ENCODE data around the gene STARD7. TPM values are rescaled to one million over a fixed set of nuclear protein-coding genes. Genes with fewer than 3 reads are reported as not detected.

The STARD7 gene
- total and polyA plus RNA-seq, 9 of the 15 experiments (the other 6 are each of a cell fraction or from before 2014, with no cell fraction given): 90.9 to 196 (median 145) TPM

DNA sequence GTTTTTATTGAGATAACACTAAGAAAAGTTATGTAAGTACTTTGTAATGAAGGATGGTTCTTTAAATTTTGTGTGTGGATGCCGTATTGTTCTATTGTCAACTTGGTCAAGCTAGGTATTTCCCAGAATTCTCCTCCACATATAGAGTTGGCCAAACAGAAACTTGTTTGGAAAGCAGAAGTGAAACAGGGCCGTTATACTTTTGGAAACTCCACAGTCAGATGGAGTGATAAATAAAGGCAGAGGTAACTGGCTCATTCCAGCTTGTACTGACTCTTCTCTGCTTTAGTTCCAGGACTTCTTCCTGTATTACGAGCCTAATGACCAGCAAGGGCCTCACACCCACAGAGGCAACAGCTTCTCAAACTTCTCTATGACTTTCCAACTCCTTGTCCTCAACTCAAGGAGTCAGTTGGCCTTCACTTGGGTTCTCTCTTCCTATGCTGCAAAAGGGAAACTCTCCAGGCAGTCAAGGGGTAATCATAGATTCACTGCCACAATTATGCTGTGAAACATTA, 16.4 kb upstream of the STARD7 start (continued):
- TF ChIP-seq HSF4 (CRISPR knock-in tag; IDR thresholded peaks at IDR 0.05; ENCODE audit: borderline replicate concordance) (no peak), HDAC1 (IDR thresholded peaks at IDR 0.05) (no peak), ZNF668 (CRISPR knock-in tag; IDR thresholded peaks at IDR 0.05) (no peak), CHCHD3 (CRISPR knock-in tag; IDR thresholded peaks at IDR 0.05) (no peak), ATF1 (CRISPR knock-in tag; IDR thresholded peaks at IDR 0.05) (no peak), ATF1 (tag; IDR thresholded peaks at IDR 0.05) (0 out of 2 replicates have a peak, but pooled peaks have one; percentile 22), SIRT6 (IDR thresholded peaks at IDR 0.05; ENCODE audit: low read depth, low read length) (no peak), MXI1 (IDR thresholded peaks at IDR 0.05; ENCODE audit: low read depth, low read length) (no peak), SNRNP70 (optimal IDR thresholded peaks at IDR 0.05; ENCODE audit: low read depth, low read length) (no peak), ESRRB (CRISPR knock-in tag; IDR thresholded peaks at IDR 0.05; ENCODE audit: borderline replicate concordance) (no peak), ZNF217 (CRISPR knock-in tag; IDR thresholded peaks at IDR 0.05) (no peak), SRSF7 (optimal IDR thresholded peaks at IDR 0.05; ENCODE audit: low read depth, low read length) (no peak), HDAC6 (IDR thresholded peaks at IDR 0.05; ENCODE audit: low read depth, low read length) (no peak), E2F3 (CRISPR knock-in tag; IDR thresholded peaks at IDR 0.05) (no peak), ZC3H4 (CRISPR knock-in tag; IDR thresholded peaks at IDR 0.05; ENCODE audit: borderline replicate concordance) (no peak), CBX2 (IDR thresholded peaks at IDR 0.05; ENCODE audit: insufficient read depth, low read length, poor library complexity, severe bottlenecking) (no peak)
- TF ChIP-seq, protein P1, sequence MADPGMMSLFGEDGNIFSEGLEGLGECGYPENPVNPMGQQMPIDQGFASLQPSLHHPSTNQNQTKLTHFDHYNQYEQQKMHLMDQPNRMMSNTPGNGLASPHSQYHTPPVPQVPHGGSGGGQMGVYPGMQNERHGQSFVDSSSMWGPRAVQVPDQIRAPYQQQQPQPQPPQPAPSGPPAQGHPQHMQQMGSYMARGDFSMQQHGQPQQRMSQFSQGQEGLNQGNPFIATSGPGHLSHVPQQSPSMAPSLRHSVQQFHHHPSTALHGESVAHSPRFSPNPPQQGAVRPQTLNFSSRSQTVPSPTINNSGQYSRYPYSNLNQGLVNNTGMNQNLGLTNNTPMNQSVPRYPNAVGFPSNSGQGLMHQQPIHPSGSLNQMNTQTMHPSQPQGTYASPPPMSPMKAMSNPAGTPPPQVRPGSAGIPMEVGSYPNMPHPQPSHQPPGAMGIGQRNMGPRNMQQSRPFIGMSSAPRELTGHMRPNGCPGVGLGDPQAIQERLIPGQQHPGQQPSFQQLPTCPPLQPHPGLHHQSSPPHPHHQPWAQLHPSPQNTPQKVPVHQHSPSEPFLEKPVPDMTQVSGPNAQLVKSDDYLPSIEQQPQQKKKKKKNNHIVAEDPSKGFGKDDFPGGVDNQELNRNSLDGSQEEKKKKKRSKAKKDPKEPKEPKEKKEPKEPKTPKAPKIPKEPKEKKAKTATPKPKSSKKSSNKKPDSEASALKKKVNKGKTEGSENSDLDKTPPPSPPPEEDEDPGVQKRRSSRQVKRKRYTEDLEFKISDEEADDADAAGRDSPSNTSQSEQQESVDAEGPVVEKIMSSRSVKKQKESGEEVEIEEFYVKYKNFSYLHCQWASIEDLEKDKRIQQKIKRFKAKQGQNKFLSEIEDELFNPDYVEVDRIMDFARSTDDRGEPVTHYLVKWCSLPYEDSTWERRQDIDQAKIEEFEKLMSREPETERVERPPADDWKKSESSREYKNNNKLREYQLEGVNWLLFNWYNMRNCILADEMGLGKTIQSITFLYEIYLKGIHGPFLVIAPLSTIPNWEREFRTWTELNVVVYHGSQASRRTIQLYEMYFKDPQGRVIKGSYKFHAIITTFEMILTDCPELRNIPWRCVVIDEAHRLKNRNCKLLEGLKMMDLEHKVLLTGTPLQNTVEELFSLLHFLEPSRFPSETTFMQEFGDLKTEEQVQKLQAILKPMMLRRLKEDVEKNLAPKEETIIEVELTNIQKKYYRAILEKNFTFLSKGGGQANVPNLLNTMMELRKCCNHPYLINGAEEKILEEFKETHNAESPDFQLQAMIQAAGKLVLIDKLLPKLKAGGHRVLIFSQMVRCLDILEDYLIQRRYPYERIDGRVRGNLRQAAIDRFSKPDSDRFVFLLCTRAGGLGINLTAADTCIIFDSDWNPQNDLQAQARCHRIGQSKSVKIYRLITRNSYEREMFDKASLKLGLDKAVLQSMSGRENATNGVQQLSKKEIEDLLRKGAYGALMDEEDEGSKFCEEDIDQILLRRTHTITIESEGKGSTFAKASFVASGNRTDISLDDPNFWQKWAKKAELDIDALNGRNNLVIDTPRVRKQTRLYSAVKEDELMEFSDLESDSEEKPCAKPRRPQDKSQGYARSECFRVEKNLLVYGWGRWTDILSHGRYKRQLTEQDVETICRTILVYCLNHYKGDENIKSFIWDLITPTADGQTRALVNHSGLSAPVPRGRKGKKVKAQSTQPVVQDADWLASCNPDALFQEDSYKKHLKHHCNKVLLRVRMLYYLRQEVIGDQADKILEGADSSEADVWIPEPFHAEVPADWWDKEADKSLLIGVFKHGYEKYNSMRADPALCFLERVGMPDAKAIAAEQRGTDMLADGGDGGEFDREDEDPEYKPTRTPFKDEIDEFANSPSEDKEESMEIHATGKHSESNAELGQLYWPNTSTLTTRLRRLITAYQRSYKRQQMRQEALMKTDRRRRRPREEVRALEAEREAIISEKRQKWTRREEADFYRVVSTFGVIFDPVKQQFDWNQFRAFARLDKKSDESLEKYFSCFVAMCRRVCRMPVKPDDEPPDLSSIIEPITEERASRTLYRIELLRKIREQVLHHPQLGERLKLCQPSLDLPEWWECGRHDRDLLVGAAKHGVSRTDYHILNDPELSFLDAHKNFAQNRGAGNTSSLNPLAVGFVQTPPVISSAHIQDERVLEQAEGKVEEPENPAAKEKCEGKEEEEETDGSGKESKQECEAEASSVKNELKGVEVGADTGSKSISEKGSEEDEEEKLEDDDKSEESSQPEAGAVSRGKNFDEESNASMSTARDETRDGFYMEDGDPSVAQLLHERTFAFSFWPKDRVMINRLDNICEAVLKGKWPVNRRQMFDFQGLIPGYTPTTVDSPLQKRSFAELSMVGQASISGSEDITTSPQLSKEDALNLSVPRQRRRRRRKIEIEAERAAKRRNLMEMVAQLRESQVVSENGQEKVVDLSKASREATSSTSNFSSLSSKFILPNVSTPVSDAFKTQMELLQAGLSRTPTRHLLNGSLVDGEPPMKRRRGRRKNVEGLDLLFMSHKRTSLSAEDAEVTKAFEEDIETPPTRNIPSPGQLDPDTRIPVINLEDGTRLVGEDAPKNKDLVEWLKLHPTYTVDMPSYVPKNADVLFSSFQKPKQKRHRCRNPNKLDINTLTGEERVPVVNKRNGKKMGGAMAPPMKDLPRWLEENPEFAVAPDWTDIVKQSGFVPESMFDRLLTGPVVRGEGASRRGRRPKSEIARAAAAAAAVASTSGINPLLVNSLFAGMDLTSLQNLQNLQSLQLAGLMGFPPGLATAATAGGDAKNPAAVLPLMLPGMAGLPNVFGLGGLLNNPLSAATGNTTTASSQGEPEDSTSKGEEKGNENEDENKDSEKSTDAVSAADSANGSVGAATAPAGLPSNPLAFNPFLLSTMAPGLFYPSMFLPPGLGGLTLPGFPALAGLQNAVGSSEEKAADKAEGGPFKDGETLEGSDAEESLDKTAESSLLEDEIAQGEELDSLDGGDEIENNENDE (IDR thresholded peaks at IDR 0.05; ENCODE audit: low read depth, low read length): no peak
- TF ChIP-seq, protein P2, sequence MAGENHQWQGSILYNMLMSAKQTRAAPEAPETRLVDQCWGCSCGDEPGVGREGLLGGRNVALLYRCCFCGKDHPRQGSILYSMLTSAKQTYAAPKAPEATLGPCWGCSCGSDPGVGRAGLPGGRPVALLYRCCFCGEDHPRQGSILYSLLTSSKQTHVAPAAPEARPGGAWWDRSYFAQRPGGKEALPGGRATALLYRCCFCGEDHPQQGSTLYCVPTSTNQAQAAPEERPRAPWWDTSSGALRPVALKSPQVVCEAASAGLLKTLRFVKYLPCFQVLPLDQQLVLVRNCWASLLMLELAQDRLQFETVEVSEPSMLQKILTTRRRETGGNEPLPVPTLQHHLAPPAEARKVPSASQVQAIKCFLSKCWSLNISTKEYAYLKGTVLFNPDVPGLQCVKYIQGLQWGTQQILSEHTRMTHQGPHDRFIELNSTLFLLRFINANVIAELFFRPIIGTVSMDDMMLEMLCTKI (IDR thresholded peaks at IDR 0.05; ENCODE audit: partially characterized antibody): no peak

All from K562 (cell line).